Measurements from ENCODE around the gene VAV3.

The VAV3 gene

DNA sequence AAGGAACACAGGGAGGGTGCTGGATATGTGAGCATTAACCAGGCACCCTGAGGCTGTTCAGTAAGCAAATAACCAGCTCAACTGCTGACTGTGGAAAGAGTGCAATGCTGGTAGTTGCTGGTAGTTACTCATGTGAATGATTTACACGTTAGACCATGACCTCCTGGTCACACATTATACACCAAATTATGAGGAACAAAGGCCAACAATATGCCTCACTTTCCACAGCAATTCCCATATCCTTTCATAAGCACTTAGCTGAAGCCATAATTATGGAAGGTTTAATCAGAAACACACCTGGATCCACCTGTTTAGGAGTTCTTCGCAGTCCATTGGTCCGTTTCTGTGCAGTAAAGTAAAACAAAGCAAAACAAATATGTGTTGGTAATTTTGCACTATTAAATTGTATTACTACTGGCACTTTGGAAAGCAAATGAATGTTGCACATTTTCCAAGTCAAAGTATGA is 281.8 kb downstream of the VAV3 start:
- H3K4me1 ChIP-seq (ENCODE audit: control insufficient read depth, insufficient read depth, low read length): no peaks in the 10 kb centered on the region
- H3K9me3 ChIP-seq (ENCODE audit: control insufficient read depth, insufficient read depth, low read length): no peaks in the 10 kb centered on the region
- no peak overlapping the region for H3K4me3 ChIP-seq (ENCODE audit: low read depth, low read length)
- no peaks in the 10 kb centered on the region for H3K27me3 ChIP-seq (ENCODE audit: control insufficient read depth, insufficient read depth, low read length)
- H3K9ac ChIP-seq (ENCODE audit: low read depth, low read length): no peak overlapping the region
- no peaks in the 10 kb centered on the region for H3K36me3 ChIP-seq (ENCODE audit: control insufficient read depth, insufficient read depth, low read length)

GRCh38 chr1:107682467-107682866 is 282.5 kb downstream of the VAV3 start:
- no peaks in the 10 kb centered on the region for H3K27me3 ChIP-seq (ENCODE audit: control insufficient read depth, insufficient read depth, low read length)
- no peaks in the 10 kb centered on the region for H3K9me3 ChIP-seq (ENCODE audit: control insufficient read depth, insufficient read depth, low read length)
- no peaks in the 10 kb centered on the region for H3K36me3 ChIP-seq (ENCODE audit: control insufficient read depth, insufficient read depth, low read length)
- no peak overlapping the region for H3K9ac ChIP-seq (ENCODE audit: low read depth, low read length)
- no peak overlapping the region for H3K4me3 ChIP-seq (ENCODE audit: low read depth, low read length)
- H3K4me1 ChIP-seq (ENCODE audit: control insufficient read depth, insufficient read depth, low read length): no peaks in the 10 kb centered on the region

- Histone ChIP-seq H3K9me3 (ENCODE audit: control insufficient read depth, insufficient read depth, low read length) (no peaks in the 10 kb centered on the region), H3K36me3 (ENCODE audit: control insufficient read depth, insufficient read depth, low read length) (no peaks in the 10 kb centered on the region), H3K4me3 (ENCODE audit: low read depth, low read length) (no peak overlapping the region), H3K4me1 (ENCODE audit: control insufficient read depth, insufficient read depth, low read length) (no peaks in the 10 kb centered on the region), H3K27me3 (ENCODE audit: control insufficient read depth, insufficient read depth, low read length) (no peaks in the 10 kb centered on the region), H3K9ac (ENCODE audit: low read depth, low read length) (no peak overlapping the region)
Measured at GRCh38 chr1:107681001-107681479, 283.9 kb downstream of the VAV3 start.

DNA sequence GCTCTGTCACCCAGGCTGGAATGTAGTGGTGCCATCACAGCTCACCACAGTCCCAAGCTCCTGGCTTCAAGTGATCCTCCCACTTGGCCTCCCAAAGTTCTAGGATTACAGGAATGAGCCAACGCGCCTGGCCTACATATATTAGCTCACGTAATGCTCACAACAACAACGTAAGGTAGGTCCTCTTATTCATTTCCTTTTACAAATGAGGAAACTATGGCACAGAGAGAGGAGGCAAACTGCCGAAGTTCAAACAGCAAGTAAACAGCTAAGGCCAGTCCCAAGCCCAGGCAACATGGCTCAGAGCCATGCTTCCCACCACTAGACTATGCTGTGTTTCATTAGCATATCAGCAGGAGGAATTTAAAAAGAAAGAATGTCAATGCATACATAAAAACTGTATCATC is 284.4 kb downstream of the VAV3 start:
- no peaks in the 10 kb centered on the region for H3K36me3 ChIP-seq (ENCODE audit: control insufficient read depth, insufficient read depth, low read length)
- no peaks in the 10 kb centered on the region for H3K9me3 ChIP-seq (ENCODE audit: control insufficient read depth, insufficient read depth, low read length)
- H3K27me3 ChIP-seq (ENCODE audit: control insufficient read depth, insufficient read depth, low read length): no peaks in the 10 kb centered on the region
- no peaks in the 10 kb centered on the region for H3K4me1 ChIP-seq (ENCODE audit: control insufficient read depth, insufficient read depth, low read length)
- no peak overlapping the region for H3K9ac ChIP-seq (ENCODE audit: low read depth, low read length)
- no peak overlapping the region for H3K4me3 ChIP-seq (ENCODE audit: low read depth, low read length)

GRCh38 chr1:107679411-107679953 is 285.5 kb downstream of the VAV3 start:
- Histone ChIP-seq H3K9ac (ENCODE audit: low read depth, low read length) (no peak overlapping the region), H3K27me3 (ENCODE audit: control insufficient read depth, insufficient read depth, low read length) (no peaks in the 10 kb centered on the region), H3K4me1 (ENCODE audit: control insufficient read depth, insufficient read depth, low read length) (no peaks in the 10 kb centered on the region), H3K4me3 (ENCODE audit: low read depth, low read length) (no peak overlapping the region), H3K9me3 (ENCODE audit: control insufficient read depth, insufficient read depth, low read length) (no peaks in the 10 kb centered on the region), H3K36me3 (ENCODE audit: control insufficient read depth, insufficient read depth, low read length) (no peaks in the 10 kb centered on the region)

- no peak overlapping the region for H3K4me3 ChIP-seq (ENCODE audit: low read depth, low read length)
- no peaks in the 10 kb centered on the region for H3K27me3 ChIP-seq (ENCODE audit: control insufficient read depth, insufficient read depth, low read length)
- H3K4me1 ChIP-seq (ENCODE audit: control insufficient read depth, insufficient read depth, low read length): no peaks in the 10 kb centered on the region
- no peaks in the 10 kb centered on the region for H3K36me3 ChIP-seq (ENCODE audit: control insufficient read depth, insufficient read depth, low read length)
- no peaks in the 10 kb centered on the region for H3K9me3 ChIP-seq (ENCODE audit: control insufficient read depth, insufficient read depth, low read length)
- no peak overlapping the region for H3K9ac ChIP-seq (ENCODE audit: low read depth, low read length)
Measured at GRCh38 chr1:107678993-107679392, 286.0 kb downstream of the VAV3 start.

GRCh38 chr1:107677697-107678096 is 287.3 kb downstream of the VAV3 start:
- no peak overlapping the region for H3K9ac ChIP-seq (ENCODE audit: low read depth, low read length)
- H3K36me3 ChIP-seq (ENCODE audit: control insufficient read depth, insufficient read depth, low read length): no peaks in the 10 kb centered on the region
- H3K27me3 ChIP-seq (ENCODE audit: control insufficient read depth, insufficient read depth, low read length): no peaks in the 10 kb centered on the region
- H3K4me1 ChIP-seq (ENCODE audit: control insufficient read depth, insufficient read depth, low read length): no peaks in the 10 kb centered on the region
- H3K4me3 ChIP-seq (ENCODE audit: low read depth, low read length): no peak overlapping the region
- H3K9me3 ChIP-seq (ENCODE audit: control insufficient read depth, insufficient read depth, low read length): no peaks in the 10 kb centered on the region

DNA sequence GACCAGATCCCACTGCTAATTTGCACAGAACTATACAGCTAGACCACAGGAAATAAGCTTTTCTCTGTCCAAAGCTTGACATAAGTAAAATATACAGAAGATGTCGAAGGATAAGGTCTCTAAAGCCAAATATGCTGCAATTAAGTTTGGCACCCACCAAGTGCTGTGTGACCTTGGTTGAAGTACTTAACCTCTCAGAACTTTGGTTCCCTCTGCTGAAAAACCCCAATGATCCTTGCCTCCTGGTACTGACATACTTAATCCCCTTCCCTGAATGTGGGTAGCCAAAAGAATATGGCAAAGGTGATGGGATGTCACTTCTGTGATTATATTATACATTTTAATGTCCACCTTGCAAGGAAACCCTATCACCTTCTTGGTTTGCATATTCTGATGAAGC is 290.5 kb downstream of the VAV3 start:
- H3K4me1 ChIP-seq (ENCODE audit: control insufficient read depth, insufficient read depth, low read length): no peaks in the 10 kb centered on the region
- H3K27me3 ChIP-seq (ENCODE audit: control insufficient read depth, insufficient read depth, low read length): no peaks in the 10 kb centered on the region
- no peaks in the 10 kb centered on the region for H3K9me3 ChIP-seq (ENCODE audit: control insufficient read depth, insufficient read depth, low read length)
- H3K9ac ChIP-seq (ENCODE audit: low read depth, low read length): no peak overlapping the region
- no peaks in the 10 kb centered on the region for H3K36me3 ChIP-seq (ENCODE audit: control insufficient read depth, insufficient read depth, low read length)
- no peak overlapping the region for H3K4me3 ChIP-seq (ENCODE audit: low read depth, low read length)

GRCh38 chr1:107673006-107673405 is 292.0 kb downstream of the VAV3 start:
- no peaks in the 10 kb centered on the region for H3K27me3 ChIP-seq (ENCODE audit: control insufficient read depth, insufficient read depth, low read length)
- no peak overlapping the region for H3K9ac ChIP-seq (ENCODE audit: low read depth, low read length)
- no peaks in the 10 kb centered on the region for H3K9me3 ChIP-seq (ENCODE audit: control insufficient read depth, insufficient read depth, low read length)
- H3K4me1 ChIP-seq (ENCODE audit: control insufficient read depth, insufficient read depth, low read length): no peaks in the 10 kb centered on the region
- no peaks in the 10 kb centered on the region for H3K36me3 ChIP-seq (ENCODE audit: control insufficient read depth, insufficient read depth, low read length)
- H3K4me3 ChIP-seq (ENCODE audit: low read depth, low read length): no peak overlapping the region

DNA sequence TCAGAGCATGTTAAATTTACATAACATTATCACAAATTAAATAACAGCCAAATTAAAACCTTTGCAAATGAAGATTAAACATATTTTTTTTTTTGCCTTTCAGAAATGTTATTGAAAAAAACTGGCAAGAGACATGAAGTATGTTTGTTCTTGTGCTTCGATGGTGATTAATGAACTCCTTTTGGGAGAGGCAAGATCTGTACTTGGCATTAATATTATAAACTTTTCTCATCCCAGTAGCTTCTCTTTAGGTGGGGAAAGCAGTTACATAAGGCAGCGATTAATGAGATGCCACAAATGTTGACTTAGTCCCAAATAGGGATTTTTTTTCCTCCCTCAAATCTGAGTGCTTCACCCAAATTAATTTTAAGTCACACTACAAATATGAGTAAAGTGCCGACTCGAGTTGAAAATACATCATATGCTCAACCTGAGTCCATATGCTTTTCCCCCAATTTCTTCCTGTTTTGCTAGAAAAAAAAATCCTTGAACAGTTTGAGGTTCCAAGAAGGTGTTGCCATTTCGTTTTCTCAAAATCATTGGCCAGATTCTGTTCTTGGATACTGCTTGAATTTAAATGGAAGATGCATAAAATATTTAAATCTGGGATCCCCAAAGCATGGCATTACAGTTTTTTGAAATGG is 294.5 kb downstream of the VAV3 start:
- no peaks in the 10 kb centered on the region for H3K27me3 ChIP-seq (ENCODE audit: control insufficient read depth, insufficient read depth, low read length)
- H3K36me3 ChIP-seq (ENCODE audit: control insufficient read depth, insufficient read depth, low read length): no peaks in the 10 kb centered on the region
- H3K4me3 ChIP-seq (ENCODE audit: low read depth, low read length): no peak overlapping the region
- H3K9ac ChIP-seq (ENCODE audit: low read depth, low read length): no peak overlapping the region
- no peaks in the 10 kb centered on the region for H3K9me3 ChIP-seq (ENCODE audit: control insufficient read depth, insufficient read depth, low read length)
- H3K4me1 ChIP-seq (ENCODE audit: control insufficient read depth, insufficient read depth, low read length): no peaks in the 10 kb centered on the region

- Histone ChIP-seq H3K9ac (ENCODE audit: low read depth, low read length) (no peak overlapping the region), H3K4me3 (ENCODE audit: low read depth, low read length) (no peak overlapping the region), H3K9me3 (ENCODE audit: control insufficient read depth, insufficient read depth, low read length) (no peaks in the 10 kb centered on the region), H3K36me3 (ENCODE audit: control insufficient read depth, insufficient read depth, low read length) (no peaks in the 10 kb centered on the region), H3K4me1 (ENCODE audit: control insufficient read depth, insufficient read depth, low read length) (no peaks in the 10 kb centered on the region), H3K27me3 (ENCODE audit: control insufficient read depth, insufficient read depth, low read length) (no peaks in the 10 kb centered on the region)
Measured at GRCh38 chr1:107669996-107670395, 295.0 kb downstream of the VAV3 start.

- no peaks in the 10 kb centered on the region for H3K9me3 ChIP-seq (ENCODE audit: control insufficient read depth, insufficient read depth, low read length)
- no peaks in the 10 kb centered on the region for H3K27me3 ChIP-seq (ENCODE audit: control insufficient read depth, insufficient read depth, low read length)
- H3K4me3 ChIP-seq (ENCODE audit: low read depth, low read length): no peak overlapping the region
- no peak overlapping the region for H3K9ac ChIP-seq (ENCODE audit: low read depth, low read length)
- H3K36me3 ChIP-seq (ENCODE audit: control insufficient read depth, insufficient read depth, low read length): no peaks in the 10 kb centered on the region
- no peaks in the 10 kb centered on the region for H3K4me1 ChIP-seq (ENCODE audit: control insufficient read depth, insufficient read depth, low read length)
Measured at GRCh38 chr1:107668762-107669161, 296.2 kb downstream of the VAV3 start.
